Erythroblast (primary cell): ENCODE data around the gene PDCD4.

Source experiments
- DNase-seq, 2 experiments: peaks; one replicate each; lab custom pipeline; 2025; lab: John Stamatoyannopoulos, UW
- GATA1 ChIP-seq: IDR thresholded peaks from 2 replicates; pipeline ENCODE4 v1.6.1; 2011; ENCODE audit warnings: low read depth, mild to moderate bottlenecking, control low read depth, low read length, moderate library complexity
- POLR2A ChIP-seq: IDR thresholded peaks from 2 replicates; pipeline ENCODE4 v1.6.1; 2011; ENCODE audit warnings: mild to moderate bottlenecking, low read length

Gene PDCD4

DNA sequence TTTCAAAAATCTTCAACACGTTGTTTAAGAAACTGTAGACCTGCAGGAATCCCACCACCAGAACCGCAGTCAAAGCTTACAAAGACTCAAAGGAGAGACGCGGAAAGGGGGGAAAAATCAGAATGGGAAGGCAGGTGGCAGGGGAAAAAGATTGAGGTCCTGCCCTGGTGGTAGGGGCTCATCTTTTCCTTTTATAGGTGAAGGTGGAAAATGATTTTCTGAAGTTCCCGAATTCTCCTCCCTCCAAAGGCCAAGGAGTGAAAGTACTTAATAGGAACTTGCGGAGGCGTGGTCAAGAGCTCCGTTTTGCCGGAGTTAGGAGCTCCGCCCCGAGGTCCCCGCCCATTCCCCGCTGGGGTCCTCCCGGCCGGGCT lies 46.5 kb downstream of the PDCD4 start:
- no peak for DNase-seq
- TF ChIP-seq POLR2A, result no peak
- no peak for TF ChIP-seq GATA1

DNA sequence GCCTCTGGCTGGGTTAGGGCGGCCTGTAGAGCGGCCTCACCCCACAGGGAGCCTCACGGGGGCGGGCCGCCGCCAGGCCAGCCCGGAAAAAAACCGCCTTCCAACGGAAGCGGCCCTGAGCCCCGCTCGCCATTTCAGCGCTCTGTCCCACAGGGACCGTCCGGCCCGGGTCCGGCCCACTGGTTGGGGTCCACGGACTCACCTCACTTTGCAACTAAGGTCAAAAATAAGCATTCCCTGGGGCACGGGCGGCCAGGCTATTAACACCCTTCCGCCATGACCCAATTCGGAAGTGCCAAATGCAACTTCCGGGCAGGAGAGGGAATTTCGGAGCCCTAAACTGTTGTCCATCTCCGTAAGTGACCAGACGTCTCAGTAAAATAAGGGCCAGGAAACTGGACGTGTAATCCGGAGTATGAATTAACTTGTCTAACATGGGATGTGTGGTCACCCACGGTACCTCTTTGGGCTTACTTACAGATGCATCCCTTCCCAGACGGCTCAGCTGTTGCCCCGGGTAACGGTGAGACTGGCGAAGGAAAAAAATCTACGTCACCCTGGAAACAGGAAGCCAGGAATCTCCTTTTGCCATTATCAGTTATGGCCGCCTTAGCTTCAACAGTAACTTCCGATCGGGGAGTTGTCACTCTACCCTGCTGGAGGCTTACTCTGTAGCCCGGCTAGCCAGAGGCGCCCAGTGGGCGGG lies 47.1 kb downstream of the PDCD4 start, which contains the start of gene BBIP1:
BBIP1 (minus strand) TSS at position 538 of the 706 bp plus-strand sequence. CDS start 1,023 bp downstream, outside the sequence.
- TF ChIP-seq POLR2A (peak; percentile 89), GATA1 (no peak)
- peak; percentile 94 to 96 for DNase-seq

DNA sequence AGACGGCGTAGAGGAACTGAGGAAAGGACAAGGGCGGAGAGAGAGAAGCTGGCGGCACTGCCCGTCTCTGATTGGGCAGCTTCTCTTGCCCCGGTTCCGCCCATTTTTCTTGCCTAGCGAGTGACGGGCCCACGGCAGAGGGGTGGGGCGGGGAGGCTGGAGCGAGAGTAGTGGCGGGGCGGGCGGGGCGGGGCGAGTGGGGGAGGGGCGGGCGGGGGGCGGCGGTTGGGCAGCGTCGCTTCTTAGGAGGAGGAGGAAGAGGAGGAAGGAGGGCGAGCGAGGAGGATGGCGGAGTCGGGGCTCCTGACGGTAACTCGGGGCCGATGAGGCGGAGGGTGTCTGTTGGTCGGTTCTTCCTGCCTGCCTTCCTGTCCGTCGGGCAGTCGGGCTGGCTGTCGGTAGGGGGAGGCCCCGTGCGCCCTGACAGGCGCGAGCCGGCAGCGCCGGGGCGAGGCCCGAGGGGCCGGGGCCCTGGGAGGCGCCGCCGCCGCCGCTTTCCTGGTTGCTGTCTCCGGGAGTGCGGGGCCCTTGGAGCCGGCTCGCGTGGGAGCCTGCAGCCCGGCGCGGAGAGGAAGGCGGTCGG lies 47.7 kb downstream of the PDCD4 start, which contains the start of gene SHOC2:
SHOC2 (plus strand) TSS at position 256 of the 583 bp plus-strand sequence. CDS start 44,755 bp downstream, outside the sequence.
- TF ChIP-seq GATA1 (no peak), POLR2A (no peak)
- peak; percentile 99 for DNase-seq

- DNase-seq, result peak; percentile 65 to 79
- TF ChIP-seq POLR2A (no peak), GATA1 (no peak)
Measured at GRCh38 chr10:110919971-110920881, 48.5 kb downstream of the PDCD4 start.

GRCh38 chr10:110923856-110924493 lies 52.2 kb downstream of the PDCD4 start:
- DNase-seq, result no peak
- TF ChIP-seq GATA1 (no peak), POLR2A (no peak)

GRCh38 chr10:110927461-110927860 lies 55.7 kb downstream of the PDCD4 start:
- TF ChIP-seq GATA1 (no peak), POLR2A (no peak)
- DNase-seq, result no peak

GRCh38 chr10:110931769-110932381 lies 60.1 kb downstream of the PDCD4 start:
- TF ChIP-seq POLR2A, result no peak
- TF ChIP-seq GATA1, result no peak
- DNase-seq, result no peak

DNA sequence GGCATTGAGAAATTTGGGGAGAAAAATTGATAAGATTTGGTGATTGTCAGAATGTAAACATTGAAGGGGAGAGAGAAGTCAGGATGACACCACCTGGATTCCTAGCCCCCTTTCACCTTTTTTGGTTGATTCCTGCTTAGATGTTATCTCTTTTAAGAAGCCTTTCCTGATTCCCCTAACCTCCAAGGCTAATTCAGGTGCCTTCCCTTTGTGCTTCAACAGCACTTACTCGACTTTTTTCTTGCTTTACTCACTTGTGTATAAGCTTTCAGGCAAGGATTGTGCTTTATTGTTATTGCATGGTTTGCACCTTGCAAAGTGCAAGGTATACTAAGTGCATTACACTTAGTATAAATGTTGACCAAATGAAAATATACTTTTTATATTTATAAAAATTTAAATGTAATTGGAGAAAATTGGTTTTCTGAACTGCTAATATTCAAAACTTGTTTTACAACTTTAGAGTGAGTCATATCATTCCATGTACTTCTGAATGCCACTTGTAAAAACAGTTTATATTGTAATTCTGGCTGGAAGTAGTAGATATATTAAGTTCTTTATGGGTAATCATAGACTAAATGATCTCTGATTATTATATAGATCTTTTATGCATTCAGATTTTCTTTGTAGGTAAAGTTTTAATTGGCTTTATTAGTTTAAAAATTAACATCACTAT lies 60.9 kb downstream of the PDCD4 start:
- TF ChIP-seq GATA1 (no peak), POLR2A (no peak)
- no peak for DNase-seq

- DNase-seq, result no peak
- TF ChIP-seq GATA1, result no peak
- TF ChIP-seq POLR2A, result no peak
Measured at GRCh38 chr10:110936757-110937156, 65.0 kb downstream of the PDCD4 start.

DNA sequence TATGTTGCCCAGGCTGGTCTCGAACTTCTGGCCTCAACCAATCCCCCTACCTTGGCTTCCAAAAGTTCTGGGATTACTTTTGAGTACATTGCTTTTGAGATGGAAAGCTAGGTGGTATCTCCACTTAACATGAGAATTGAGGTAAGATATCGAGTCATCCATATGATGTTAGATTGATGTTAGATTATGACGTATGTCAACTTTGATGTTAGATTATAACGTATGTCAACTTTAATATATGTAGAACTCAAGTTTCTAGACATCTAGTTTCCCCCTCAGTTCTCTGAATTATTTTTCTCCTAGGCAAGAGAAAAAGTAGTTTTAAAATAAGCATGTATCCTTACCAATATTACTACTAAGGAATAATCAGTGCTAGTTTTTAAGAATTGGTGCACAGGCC lies 67.7 kb downstream of the PDCD4 start:
- no peak for DNase-seq
- TF ChIP-seq GATA1, result no peak
- no peak for TF ChIP-seq POLR2A

DNA sequence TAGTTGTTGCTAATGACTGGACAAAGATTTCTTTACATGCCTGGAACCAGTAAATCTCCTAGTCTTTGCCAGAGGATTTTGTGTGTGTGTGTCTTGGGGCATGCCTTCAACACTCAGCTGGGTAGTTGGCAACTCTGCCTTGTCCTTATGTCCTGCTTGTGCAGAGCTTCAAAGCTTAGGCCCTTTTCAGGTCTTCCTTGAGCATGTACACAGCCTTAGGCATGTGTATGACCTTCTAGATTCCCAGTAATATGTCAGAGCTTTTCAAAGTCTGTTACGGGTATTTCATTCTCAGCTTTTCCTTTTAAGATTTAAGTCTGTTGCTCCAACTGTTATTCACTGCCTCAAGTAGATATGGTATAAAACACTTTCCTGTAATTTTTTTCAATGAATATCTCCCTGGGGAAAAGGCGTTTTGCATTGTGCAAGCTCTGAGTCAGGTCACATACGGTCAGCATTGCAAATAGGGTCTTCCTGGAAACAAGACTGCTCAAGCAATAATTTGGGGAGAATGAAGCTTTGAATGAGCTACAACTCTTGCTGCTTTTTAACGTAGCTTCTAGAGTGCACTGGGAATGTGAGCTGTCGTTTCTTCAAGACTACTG lies 73.2 kb downstream of the PDCD4 start:
- DNase-seq, result no peak
- TF ChIP-seq GATA1 (no peak), POLR2A (no peak)

GRCh38 chr10:110946496-110946895 lies 74.8 kb downstream of the PDCD4 start:
- TF ChIP-seq GATA1 (no peak), POLR2A (no peak)
- no peak for DNase-seq
